ENCODE data around the gene LSM11. TPM values are rescaled to one million over a fixed set of nuclear protein-coding genes. Genes with fewer than 3 reads are reported as not detected.

The LSM11 gene
- total RNA-seq, 1 donor from 2014 or later = 1.3 TPM

GRCh38 chr5:157756122-157756521, 12.6 kb downstream of the LSM11 start:
- no peak for TF ChIP-seq CTCF (IDR thresholded peaks at IDR 0.05)
- peaks cover 30 to 55% of the 10 kb centered on the region in 2 donors for H3K36me3 ChIP-seq

GRCh38 chr5:157758706-157759105, 15.2 kb downstream of the LSM11 start:
- H3K9me3 ChIP-seq = no peaks in the 10 kb centered on the region
- no peak for TF ChIP-seq CTCF (IDR thresholded peaks at IDR 0.05)
- peaks cover 17 to 35% of the 10 kb centered on the region in 2 donors for H3K36me3 ChIP-seq
- DNase-seq (ENCODE audit: low spot score in 2 of 2) = no peak
- no peaks in the 10 kb centered on the region for H3K4me1 ChIP-seq
- intact Hi-C loops (cut with DNase I) = no loop called here
- H3K27me3 ChIP-seq = no peaks in the 10 kb centered on the region
- no peak overlapping the region for H3K4me3 ChIP-seq
- H3K27ac ChIP-seq = no peak overlapping the region

More at GRCh38 chr5:157756122-157756521, 12.6 kb downstream of the LSM11 start:
- intact Hi-C loops (cut with DNase I) = no loop called here
- DNase-seq (ENCODE audit: low spot score in 2 of 2) = no peak
- Histone ChIP-seq H3K4me1 (no peaks in the 10 kb centered on the region), H3K27ac (no peak overlapping the region), H3K27me3 (no peaks in the 10 kb centered on the region), H3K4me3 (no peak overlapping the region), H3K9me3 (no peaks in the 10 kb centered on the region)

GRCh38 chr5:157761690-157762621, 18.4 kb downstream of the LSM11 start:
- H3K4me3 ChIP-seq = no peak overlapping the region
- TF ChIP-seq CTCF (IDR thresholded peaks at IDR 0.05) = peak; percentile 49 to 81 (median 75)
- H3K9me3 ChIP-seq = no peaks in the 10 kb centered on the region
- H3K36me3 ChIP-seq = peaks cover 0 to 7% of the 10 kb centered on the region in 2 donors
- no peak for DNase-seq (ENCODE audit: low spot score in 2 of 2)
- no peak overlapping the region for H3K27ac ChIP-seq
- no peaks in the 10 kb centered on the region for H3K4me1 ChIP-seq
- H3K27me3 ChIP-seq = no peaks in the 10 kb centered on the region
- intact Hi-C loops (cut with DNase I) = loop anchor here (5.0 kb wide), 1 partner anchor 1370 kb away; no protein-coding TSS in a partner anchor

GRCh38 chr5:157764531-157764930, 21.0 kb downstream of the LSM11 start:
- Histone ChIP-seq H3K27ac (no peak overlapping the region), H3K9me3 (no peaks in the 10 kb centered on the region), H3K27me3 (no peaks in the 10 kb centered on the region), H3K4me3 (no peak overlapping the region), H3K36me3 (peaks cover 0 to 7% of the 10 kb centered on the region in 2 donors), H3K4me1 (no peaks in the 10 kb centered on the region)
- no peak for TF ChIP-seq CTCF (IDR thresholded peaks at IDR 0.05)
- no peak for DNase-seq (ENCODE audit: low spot score in 2 of 2)
- intact Hi-C loops (cut with DNase I) = loop anchor here (5.0 kb wide), 1 partner anchor 1368 kb away; no protein-coding TSS in a partner anchor

GRCh38 chr5:157766442-157766841, 22.9 kb downstream of the LSM11 start:
- DNase-seq (ENCODE audit: low spot score in 2 of 2) = no peak
- no peak for TF ChIP-seq CTCF (IDR thresholded peaks at IDR 0.05)
- H3K4me1 ChIP-seq = no peaks in the 10 kb centered on the region

More at GRCh38 chr5:157766442-157766841, 22.9 kb downstream of the LSM11 start:
- Histone ChIP-seq H3K27ac (no peak overlapping the region), H3K4me3 (no peak overlapping the region), H3K27me3 (no peaks in the 10 kb centered on the region), H3K36me3 (no peaks in the 10 kb centered on the region), H3K9me3 (no peaks in the 10 kb centered on the region)
- intact Hi-C loops (cut with DNase I) = no loop called here
